Smooth muscle cell of bladder (primary cell): ENCODE measurements around the gene C3orf80. TPM values are rescaled to one million over a fixed set of nuclear protein-coding genes. Genes with fewer than 3 reads are reported as not detected.

Experiments
- total RNA-seq: library from RNA; depleted of rRNA; stranded (reverse); fragments of >200 nt; gene quantifications from 2 replicates; pipeline ENCODE4 v1.2.3, GENCODE V29; 2014

Gene C3orf80
- total RNA-seq, result 3.0 and 8.0 TPM in 2 replicates

GRCh38 chr3:160225176-160226025 is at the start of gene C3orf80:
TSS of gene C3orf80 (plus strand) at chr3:160225422. CDS start at chr3:160225636, 214 bp downstream.

Other genes starting within 250 kb of the C3orf80 start
- 0.43 and 1.6 TPM in 2 replicates for gene IL12A, start 236.6 kb upstream of the C3orf80 start, total RNA-seq
- gene IFT80, start 173.8 kb downstream of the C3orf80 start, total RNA-seq, result 59.3 and 73.9 TPM in 2 replicates
- 30.3 and 43.2 TPM in 2 replicates for gene SMC4, start 174.2 kb downstream of the C3orf80 start, total RNA-seq
- gene TRIM59, start 224.4 kb downstream of the C3orf80 start, total RNA-seq, result 15.5 and 15.6 TPM in 2 replicates